DMS53 treated with DMSO at 0.1 percent for 48 hours (cell line): Measurements from ENCODE around the gene OR4D9.

Experiments used
- DNase-seq: peaks from one replicate; lab custom pipeline; 2025; ENCODE audit not compliant: unreplicated experiment; lab: John Stamatoyannopoulos, UW

The OR4D9 gene

DNA sequence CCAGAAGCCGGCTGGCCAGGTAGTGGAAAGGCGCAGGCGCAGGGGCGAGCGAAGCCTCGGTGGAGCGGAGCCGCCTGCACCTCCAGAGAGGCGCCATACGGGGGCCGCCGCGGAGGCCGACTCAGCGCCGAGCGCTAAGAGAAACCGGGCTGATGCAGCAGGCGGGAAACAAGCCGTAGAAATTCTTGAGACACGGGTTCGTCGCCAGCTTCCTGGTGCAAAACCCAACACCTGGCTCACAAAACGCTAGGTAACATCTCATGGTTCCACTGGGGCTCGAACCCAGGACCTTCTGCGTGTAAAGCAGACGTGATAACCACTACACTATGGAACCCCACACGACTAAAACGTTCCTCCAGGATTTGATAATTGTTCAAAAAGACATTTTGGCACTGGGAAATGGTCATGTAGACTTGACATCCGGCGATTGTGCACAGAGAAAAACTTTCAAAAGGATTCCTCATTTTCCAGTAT lies 39.1 kb downstream of the OR4D9 start:
- DNase-seq: peak; percentile 89

DNA sequence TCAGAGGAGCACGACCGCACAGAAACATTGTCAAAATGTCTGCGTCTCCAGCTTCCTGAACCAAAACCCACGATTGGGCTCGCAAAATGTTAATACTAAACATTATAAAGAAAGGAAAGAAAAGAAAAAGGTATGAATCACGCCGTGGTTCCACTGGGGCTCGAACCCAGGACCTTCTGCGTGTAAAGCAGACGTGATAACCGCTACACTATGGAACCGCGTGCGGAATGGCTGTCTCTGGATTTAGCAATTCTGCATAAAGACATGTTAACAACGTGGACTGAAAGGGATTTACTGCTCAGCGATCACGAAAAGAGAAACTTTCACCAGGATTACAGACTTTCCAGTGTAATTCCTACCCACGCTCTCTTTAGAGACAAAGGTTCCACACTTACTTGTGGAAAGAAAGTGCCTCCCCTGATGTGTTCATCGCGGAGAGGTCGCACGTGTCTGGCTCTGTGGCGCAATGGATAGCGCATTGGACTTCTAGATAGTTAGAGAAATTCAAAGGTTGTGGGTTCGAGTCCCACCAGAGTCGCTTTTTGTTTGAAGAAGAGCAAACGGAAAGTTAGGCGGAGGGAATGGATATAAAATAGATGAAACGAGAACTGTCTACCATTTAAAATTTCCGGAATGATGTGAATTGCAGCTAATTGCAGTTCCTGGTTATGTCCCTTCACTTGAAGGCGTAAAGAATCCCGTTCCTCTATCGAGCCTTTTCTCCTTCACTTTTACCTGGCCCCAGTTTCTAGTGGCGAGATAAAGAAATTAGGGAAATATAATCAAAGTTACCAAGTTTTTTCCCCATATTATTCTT lies 39.7 kb downstream of the OR4D9 start:
- peak; percentile 77 for DNase-seq

DNA sequence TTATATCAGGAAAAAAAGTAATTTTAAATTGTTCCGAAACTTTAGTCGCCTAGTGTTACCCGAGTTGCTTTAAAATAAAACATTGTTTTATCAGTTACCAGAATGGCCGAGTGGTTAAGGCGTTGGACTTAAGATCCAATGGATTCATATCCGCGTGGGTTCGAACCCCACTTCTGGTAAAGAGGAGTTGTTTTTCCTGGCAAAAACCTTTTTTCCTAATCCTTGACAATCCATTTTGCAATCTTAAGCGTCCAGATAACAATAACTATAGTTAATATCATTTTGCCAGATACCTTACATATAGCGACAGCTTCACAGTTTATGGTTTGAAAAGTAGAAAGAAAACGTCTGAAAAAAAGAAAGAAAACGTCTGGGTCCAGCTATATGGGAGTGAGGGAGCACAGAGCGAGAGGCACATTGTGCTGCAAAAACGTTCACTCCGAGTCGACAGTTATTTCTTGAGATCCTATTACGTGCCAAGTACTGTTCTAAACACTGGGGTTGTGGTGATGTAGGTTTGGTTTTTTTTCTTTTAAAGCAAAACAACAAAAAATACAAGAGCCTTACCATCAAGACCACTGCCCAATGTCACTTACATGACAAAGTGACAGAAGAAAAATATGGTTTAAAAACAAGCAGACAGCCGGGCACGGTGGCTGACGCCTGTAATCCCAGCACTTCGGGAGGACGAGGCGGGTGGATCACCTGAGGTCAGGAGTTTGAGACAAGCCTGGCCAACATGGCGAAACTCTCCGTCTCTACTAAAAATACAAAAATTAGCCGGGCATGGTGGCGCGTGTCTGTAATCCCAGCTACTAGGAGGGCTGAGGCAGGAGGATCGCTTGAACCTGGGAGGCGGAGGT lies 40.6 kb downstream of the OR4D9 start:
- peak; percentile 50 for DNase-seq

DNA sequence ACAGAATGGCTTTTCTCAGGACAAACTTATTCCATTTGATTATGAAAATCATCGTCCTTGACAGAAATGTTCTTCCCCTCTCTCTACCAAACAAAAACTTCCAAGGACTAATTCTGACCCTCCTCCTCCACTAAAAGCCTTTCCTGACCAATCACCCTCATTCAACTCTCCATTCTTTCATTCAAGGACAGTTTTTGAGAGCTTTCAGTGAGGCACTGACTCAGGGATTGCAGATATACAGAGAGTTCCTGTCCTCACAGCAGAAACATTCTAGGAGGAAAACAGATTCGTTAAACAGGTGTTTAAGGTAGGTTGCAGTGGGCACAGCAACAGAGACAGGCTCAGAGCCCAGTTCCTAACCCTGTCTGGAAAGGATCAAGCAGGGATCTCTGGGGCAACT lies 41.5 kb downstream of the OR4D9 start:
- no peak for DNase-seq

DNA sequence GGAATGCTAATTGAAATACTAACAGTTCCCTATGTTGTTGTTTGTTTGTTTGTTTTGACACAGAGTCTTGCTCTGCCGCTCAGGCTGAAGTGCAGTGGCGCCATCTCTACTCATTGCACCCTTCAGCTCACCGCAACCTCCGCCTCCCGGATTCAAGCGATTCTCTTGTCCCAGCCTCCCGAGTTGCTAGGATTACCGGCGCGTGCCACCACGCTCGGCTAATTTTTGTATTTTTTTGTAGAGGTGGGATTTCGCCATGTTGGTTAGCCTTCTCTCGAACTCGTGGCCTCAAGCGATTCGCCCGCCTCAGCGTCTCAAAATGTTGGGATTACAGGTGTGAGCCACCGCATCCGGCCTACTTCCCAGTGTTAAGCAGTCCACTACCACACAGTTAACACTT lies 42.0 kb downstream of the OR4D9 start:
- DNase-seq: no peak

DNA sequence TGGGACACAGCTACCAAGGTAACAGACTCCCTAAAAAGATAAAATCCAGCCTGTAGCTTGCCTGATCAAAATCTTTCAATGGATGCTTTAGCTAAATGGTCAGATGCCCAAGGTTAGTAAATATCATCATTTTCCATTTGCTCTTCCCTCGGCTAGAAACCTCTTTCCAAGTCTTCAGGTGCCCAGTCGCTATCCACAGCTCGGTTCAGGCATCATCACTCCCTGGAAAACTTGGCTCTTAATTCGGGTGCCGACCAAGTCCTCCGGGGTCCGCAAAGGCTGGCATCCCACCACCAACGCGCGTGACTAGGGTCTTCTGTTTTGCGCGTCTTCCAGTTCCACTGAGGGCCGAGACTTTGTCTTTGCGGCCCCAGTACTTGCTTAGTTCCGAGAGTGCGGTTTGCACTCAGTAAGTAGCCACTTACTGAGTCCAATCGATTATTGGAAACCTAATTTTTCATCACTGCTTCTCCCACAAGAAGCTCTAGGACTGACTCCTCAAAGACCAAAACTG lies 44.3 kb downstream of the OR4D9 start:
- DNase-seq: no peak

DNA sequence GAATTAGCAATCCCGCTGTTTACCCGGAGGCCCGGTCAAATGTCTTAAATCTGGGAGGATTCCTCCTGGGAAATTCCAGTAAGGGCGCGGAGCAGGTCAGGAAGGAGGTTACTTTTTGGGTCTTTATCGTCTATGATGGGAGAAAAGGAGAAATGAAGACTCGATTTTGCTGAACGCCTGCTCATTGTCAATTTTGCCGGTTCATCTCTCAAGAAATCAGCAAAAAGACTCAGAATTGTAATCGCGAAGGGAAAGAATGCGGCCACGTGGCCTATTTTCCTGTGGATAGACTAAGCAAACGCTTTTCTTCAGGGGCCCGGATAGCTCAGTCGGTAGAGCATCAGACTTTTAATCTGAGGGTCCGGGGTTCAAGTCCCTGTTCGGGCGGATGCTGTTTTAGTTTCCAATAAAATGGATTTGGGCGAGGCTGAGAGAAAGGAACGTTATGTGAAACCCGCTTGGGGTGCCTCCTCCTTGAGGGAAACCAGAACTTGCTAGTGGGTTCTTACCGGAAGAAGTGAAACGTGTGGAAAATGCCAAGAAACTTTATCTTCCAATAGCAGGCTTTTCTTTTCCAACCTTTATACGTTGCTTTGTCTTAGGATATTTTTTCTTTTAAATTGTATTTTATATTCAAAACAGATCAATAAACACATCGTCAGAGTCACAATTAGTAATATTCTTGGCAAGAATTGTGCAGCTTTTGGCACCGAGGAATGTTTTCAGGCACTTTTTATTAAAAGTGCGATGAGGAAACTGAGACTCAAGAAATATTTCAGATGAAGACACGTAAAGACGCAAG lies 45.0 kb downstream of the OR4D9 start:
- peak; percentile 46 for DNase-seq

DNA sequence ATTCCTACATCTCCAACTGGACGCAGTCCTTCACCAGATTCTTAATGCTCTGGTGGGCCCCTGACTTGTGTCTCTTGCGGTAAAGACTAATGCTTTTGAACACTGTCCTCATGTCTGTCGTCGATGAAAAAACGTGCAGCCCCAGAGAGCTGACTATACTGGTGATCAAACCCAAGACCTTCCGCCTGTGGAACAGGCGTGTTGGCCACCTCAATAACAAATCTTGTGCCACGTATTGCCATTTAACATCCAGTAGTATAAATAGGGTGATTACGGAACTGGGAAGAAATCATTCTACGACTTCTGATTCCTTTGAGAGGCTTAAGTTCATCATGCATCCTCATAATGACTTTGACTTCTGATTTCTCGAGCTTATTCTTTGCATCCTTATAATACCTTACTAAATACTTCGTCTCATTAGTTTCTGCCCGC lies 45.6 kb downstream of the OR4D9 start:
- peak; percentile 57 for DNase-seq

DNA sequence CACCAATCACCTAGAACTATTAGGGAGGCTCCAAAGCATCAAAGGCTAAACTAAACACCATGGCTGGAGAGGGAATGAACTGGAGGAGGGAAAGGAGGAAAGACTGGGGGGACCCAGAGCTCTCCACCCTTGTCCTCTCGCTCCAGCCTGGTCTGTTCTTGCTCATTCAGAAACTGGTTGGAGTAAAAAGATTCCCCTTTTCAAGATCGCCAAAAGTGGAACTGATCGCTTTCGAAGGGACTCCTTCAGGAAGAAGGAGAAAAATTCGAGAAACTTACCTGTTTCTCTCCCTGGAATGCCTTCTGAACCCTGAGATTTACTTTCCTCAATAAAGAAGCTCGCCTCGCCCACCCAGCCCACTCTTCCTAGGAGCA lies 46.9 kb downstream of the OR4D9 start:
- no peak for DNase-seq

DNA sequence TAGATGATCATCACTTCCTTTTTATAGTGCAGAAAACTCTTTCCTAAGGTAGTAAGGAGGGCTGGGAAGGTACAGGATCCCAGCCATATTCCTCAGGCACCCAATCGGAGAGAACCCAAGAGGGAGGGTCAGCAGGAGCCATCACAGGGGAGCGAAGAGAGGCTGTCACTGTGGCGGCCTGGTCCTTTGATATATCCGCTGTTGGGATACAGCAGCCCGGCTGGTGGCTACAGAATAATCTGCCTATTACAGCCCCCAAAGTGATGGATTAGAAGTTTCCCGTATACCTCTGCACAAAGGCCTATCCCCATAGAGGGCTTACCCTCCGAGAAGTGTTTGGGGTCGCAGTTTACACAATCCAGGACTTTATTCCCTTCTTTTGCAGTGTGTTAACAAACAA lies 48.5 kb downstream of the OR4D9 start:
- no peak for DNase-seq

DNA sequence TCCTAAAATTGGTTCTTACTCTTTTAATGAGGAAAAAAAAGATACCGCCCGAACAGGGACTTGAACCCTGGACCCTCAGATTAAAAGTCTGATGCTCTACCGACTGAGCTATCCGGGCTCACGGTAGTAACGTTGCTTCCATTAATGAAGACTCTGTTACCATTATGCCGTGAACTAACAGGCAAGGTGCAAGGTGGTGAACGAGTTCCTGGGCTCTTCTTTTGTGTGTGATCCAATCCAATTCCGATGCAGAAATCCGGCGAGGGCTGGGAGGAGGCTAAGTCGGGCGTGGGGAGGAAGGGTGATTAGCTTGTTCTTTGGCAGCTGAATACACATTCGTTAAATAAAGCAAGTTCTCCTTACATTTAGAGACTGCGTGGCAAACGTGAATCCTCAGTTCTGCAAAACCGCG lies 49.0 kb downstream of the OR4D9 start:
- DNase-seq: peak; percentile 50

DNA sequence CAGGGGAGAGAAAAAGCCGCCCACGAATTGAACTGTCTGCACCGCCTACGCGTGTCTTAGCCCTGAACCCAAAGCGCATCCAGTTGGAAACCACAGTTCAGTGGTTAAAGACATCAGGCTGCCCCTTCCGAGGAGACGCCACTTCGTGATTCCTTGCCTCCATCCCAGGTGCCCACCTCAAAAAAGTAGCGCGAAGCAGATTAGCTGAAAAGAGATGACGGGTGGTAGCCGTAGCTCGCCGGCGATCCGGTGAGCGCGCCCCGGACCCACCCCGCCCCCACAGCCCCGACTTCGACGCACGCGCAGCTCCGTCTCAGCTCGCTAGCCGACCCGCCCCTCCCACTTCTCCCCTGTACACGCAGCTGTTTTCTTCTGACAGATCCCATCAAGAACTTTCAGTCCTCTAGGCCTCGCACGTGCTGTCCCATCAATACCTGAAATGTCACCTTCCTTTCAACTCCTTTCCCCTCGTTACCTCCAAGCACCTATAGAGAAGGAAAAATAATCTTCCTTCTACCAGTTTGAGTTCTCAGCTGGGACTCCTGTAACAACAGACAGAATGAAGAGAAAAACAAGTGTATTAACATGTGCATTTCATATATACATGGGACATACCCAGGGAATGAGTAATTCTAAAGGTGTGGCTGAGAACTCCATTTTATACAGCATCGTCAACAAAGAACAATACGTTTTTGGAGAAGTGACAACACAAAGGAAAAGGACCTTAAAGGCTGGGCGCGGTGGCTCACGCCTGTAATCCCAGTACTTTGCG lies 49.5 kb downstream of the OR4D9 start:
- peak; percentile 67 for DNase-seq

DNA sequence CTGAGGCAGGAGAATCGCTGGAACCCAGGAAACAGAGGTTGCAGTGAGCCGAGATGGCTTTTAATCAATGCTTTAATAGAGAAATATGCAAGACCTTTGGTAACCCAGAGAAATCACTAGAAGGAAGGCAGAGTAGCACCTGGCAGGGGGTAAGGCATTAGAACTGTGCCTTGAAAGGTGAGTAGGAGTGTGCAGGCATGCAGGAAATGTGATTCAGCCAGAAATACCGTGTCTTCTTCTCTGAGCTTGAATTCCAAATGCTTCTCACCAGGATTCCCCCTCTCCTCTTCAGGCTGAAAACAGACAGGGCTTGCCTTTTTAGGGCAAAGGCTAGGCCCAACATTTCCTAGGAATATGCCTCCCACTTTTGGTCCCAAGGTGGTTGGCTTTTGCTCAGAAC lies 51.0 kb downstream of the OR4D9 start:
- no peak for DNase-seq
